BJ (cell line): ENCODE data around the gene MACF1. TPM values are rescaled to one million over a fixed set of nuclear protein-coding genes. Genes with fewer than 3 reads are reported as not detected.

Experiments used
- CTCF ChIA-PET: fragments of 350-600 bp; formaldehyde crosslinking; extraction: SDS; loops from one replicate; lab custom pipeline; 2021; ENCODE audit warnings: antibody characterized with exemption, inconsistent platforms; lab: Yijun Ruan, JAX
- POLR2A ChIA-PET: fragments of 300-600 bp; sonication (Branson Sonifier 250); formaldehyde crosslinking; extraction: SDS; loops from one replicate; lab custom pipeline; 2021; ENCODE audit warnings: antibody characterized with exemption; lab: Charles Lee
- DNase-seq: peaks from one replicate; pipeline ENCODE4 v3.0.0-alpha.2; 2011; ENCODE audit warnings: low read depth
- H3K27me3 ChIP-seq: 2 replicates; pipeline ENCODE4 v1.6.0; 2011; ENCODE audit warnings: low read length; ENCODE audit not compliant: control insufficient read depth, insufficient read depth
- H3K36me3 ChIP-seq: 2 replicates; pipeline ENCODE4 v1.5.1; 2011; ENCODE audit warnings: low read length; ENCODE audit not compliant: control insufficient read depth, insufficient read depth
- H3K4me3 ChIP-seq: 2 replicates; pipeline ENCODE4 v1.5.1; 2011; ENCODE audit warnings: low read depth, mild to moderate bottlenecking, control low read depth, low read length
- polyA plus RNA-seq: library from polyadenylated mRNA; depleted of rRNA; stranded (reverse); fragments of >200 nt; gene quantifications from 2 replicates; pipeline ENCODE4 v1.2.3, GENCODE V29; 2011
- TF ChIP-seq, protein P1 (sequence below): IDR thresholded peaks from 2 replicates; pipeline ENCODE4 v1.5.1; 2011; ENCODE audit warnings: low read depth, mild to moderate bottlenecking, control low read depth, inconsistent platforms, low read length, moderate library complexity; ENCODE audit not compliant: insufficient read depth

The MACF1 gene
- polyA plus RNA-seq, 1 experiment, result 57.3 TPM

GRCh38 chr1:39422614-39423013, 218.1 kb downstream of the MACF1 start:
- CTCF ChIA-PET, result interaction anchor here (8.9 kb wide), 1 partner anchor 12 kb away, joined by 48 read pairs; no protein-coding TSS in a partner anchor
- Histone ChIP-seq H3K36me3 (peaks cover 8% of the 10 kb centered on the region), H3K27me3 (no peaks in the 10 kb centered on the region), H3K4me3 (no peak overlapping the region)
- TF ChIP-seq, protein P1, sequence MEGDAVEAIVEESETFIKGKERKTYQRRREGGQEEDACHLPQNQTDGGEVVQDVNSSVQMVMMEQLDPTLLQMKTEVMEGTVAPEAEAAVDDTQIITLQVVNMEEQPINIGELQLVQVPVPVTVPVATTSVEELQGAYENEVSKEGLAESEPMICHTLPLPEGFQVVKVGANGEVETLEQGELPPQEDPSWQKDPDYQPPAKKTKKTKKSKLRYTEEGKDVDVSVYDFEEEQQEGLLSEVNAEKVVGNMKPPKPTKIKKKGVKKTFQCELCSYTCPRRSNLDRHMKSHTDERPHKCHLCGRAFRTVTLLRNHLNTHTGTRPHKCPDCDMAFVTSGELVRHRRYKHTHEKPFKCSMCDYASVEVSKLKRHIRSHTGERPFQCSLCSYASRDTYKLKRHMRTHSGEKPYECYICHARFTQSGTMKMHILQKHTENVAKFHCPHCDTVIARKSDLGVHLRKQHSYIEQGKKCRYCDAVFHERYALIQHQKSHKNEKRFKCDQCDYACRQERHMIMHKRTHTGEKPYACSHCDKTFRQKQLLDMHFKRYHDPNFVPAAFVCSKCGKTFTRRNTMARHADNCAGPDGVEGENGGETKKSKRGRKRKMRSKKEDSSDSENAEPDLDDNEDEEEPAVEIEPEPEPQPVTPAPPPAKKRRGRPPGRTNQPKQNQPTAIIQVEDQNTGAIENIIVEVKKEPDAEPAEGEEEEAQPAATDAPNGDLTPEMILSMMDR, result no peak
- POLR2A ChIA-PET, result no interaction called here
- no peak for DNase-seq

- ChIA-PET CTCF (interaction anchor here (0.7 to 8.9 kb wide), 4 partner anchors 13 to 326 kb away, joined by 3 to 48 read pairs (median 3); no protein-coding TSS in a partner anchor), POLR2A (interaction anchor here (0.6 kb wide), 1 partner anchor 395 kb away, joined by 4 read pairs; no protein-coding TSS in a partner anchor)
- Histone ChIP-seq H3K27me3 (no peaks in the 10 kb centered on the region), H3K4me3 (no peak overlapping the region), H3K36me3 (peaks cover 18% of the 10 kb centered on the region)
- DNase-seq, result no peak
- TF ChIP-seq, protein P1, result no peak
Measured at GRCh38 chr1:39425151-39425550, 220.7 kb downstream of the MACF1 start.

DNA sequence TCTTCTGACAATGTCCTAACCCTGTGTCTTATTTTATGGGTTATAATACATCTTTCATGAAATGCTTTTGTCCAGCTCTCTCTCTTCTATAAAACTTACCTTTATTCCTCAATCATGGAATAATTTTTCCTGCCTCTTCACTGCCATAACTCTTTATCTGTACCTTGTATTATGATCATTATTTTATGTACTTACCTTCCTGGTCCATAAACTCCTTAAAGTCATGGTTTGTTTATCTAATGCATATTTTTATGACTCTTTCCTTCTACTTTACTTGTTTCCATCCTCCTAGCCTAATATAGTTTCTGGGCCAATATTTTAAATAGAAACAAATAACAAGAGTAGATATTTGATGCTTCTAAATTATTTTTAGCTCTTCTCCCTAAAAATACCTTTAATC, 221.1 kb downstream of the MACF1 start:
- ChIA-PET POLR2A (no interaction called here), CTCF (interaction anchor here (1.0 to 8.9 kb wide), 3 partner anchors 12 to 327 kb away, joined by 3 to 48 read pairs (median 3); no protein-coding TSS in a partner anchor)
- no peaks in the 10 kb centered on the region for H3K27me3 ChIP-seq
- TF ChIP-seq, protein P1, result no peak
- no peak for DNase-seq
- H3K36me3 ChIP-seq, result peaks cover 19% of the 10 kb centered on the region
- no peak overlapping the region for H3K4me3 ChIP-seq

GRCh38 chr1:39426346-39426745, 221.9 kb downstream of the MACF1 start:
- CTCF ChIA-PET, result interaction anchor here (0.6 to 8.9 kb wide), 2 partner anchors 12 to 15 kb away, joined by 3 to 48 read pairs; no protein-coding TSS in a partner anchor
- no peak overlapping the region for H3K4me3 ChIP-seq
- H3K27me3 ChIP-seq, result no peaks in the 10 kb centered on the region
- TF ChIP-seq, protein P1, result no peak
- DNase-seq, result no peak
- H3K36me3 ChIP-seq, result peaks cover 19% of the 10 kb centered on the region
- POLR2A ChIA-PET, result interaction anchor here (0.6 kb wide), 1 partner anchor 123 kb away, joined by 3 read pairs; no protein-coding TSS in a partner anchor

- Histone ChIP-seq H3K36me3 (peaks cover 22% of the 10 kb centered on the region), H3K4me3 (no peak overlapping the region), H3K27me3 (no peaks in the 10 kb centered on the region)
- TF ChIP-seq, protein P1, result no peak
- POLR2A ChIA-PET, result no interaction called here
- CTCF ChIA-PET, result interaction anchor here (1.0 kb wide), 1 partner anchor 329 kb away, joined by 3 read pairs; no protein-coding TSS in a partner anchor
- no peak for DNase-seq
Measured at GRCh38 chr1:39427374-39427773, 222.9 kb downstream of the MACF1 start.
